ENCODE data around the gene PIGA.
A peak's percentile ranks its signal among the peaks of the same experiment; 100 is the strongest.

The PIGA gene

DNA sequence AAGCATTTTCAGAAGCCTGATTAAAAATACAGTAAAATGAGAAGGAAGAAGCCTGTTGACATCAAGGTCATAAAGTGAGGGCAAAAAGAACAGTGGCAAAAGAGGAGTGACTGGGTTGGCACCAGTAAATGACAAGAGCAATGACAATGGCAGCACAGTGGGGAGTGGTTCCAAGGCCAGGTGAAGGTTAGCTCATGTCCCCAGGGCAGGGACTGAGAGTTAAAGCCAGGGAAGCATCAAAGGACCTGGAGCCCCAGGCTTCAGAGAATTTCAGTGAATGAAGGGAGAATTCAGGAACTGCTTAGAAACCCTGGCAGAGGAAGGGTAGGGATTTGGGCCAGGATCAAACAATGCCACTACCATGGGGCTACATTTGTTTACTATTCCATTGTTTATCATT is 8.8 kb upstream of the PIGA start:
- in situ Hi-C loops (cut with HindIII; ENCODE audit: low pct_unique_long_range_greater_than_20kb, low sequenced_read_pairs): no loop called here
- no peak for TF ChIP-seq JUND (IDR thresholded peaks at IDR 0.05; ENCODE audit: low read depth)
- no peak for DNase-seq (ENCODE audit: low read depth in 1 of 2, low spot score in 1 of 2)

GRCh38 chrX:15343075-15343476 is 7.8 kb upstream of the PIGA start:
- in situ Hi-C loops (cut with HindIII; ENCODE audit: low pct_unique_long_range_greater_than_20kb, low sequenced_read_pairs): no loop called here
- DNase-seq (ENCODE audit: low read depth in 1 of 2, low spot score in 1 of 2): peak in 1 of 2 experiments; percentile 35

DNA sequence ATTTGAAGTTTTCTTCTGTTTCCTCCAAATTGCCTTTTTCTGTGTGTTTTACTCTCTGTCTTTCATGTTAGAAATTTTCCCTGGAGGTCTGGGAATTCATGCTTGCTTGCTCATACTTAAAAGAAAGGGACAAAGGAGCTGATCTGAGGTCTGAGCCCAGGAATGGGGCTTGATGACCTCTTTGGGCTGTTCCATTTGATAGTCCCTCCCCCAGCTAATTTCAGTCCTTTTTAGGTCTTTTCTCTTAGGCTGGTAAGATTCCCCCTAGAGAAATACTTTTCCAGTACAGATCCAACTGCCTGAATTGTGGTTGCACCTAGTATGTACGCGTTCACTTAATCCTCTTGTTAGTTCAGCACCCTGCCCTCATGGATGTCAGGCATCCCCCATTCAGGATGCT is 5.5 kb upstream of the PIGA start:
- in situ Hi-C loops (cut with HindIII; ENCODE audit: low pct_unique_long_range_greater_than_20kb, low sequenced_read_pairs): no loop called here
- TF ChIP-seq JUND (IDR thresholded peaks at IDR 0.05; ENCODE audit: low read depth): no peak
- DNase-seq (ENCODE audit: low read depth in 1 of 2, low spot score in 1 of 2): no peak

More at GRCh38 chrX:15343075-15343476, 7.8 kb upstream of the PIGA start:
- TF ChIP-seq JUND (IDR thresholded peaks at IDR 0.05; ENCODE audit: low read depth): no peak

GRCh38 chrX:15336023-15336413 is 695 bp upstream of the PIGA start:
- DNase-seq (ENCODE audit: low read depth in 1 of 2, low spot score in 1 of 2): peak in 1 of 2 experiments; percentile 62
- no peak for TF ChIP-seq JUND (IDR thresholded peaks at IDR 0.05; ENCODE audit: low read depth)
- in situ Hi-C loops (cut with HindIII; ENCODE audit: low pct_unique_long_range_greater_than_20kb, low sequenced_read_pairs): no loop called here

- in situ Hi-C loops (cut with HindIII; ENCODE audit: low pct_unique_long_range_greater_than_20kb, low sequenced_read_pairs): no loop called here
- DNase-seq (ENCODE audit: low read depth in 1 of 2, low spot score in 1 of 2): peak in 1 of 2 experiments; percentile 19
- no peak for TF ChIP-seq JUND (IDR thresholded peaks at IDR 0.05; ENCODE audit: low read depth)
Measured at GRCh38 chrX:15334561-15334960, 762 bp downstream of the PIGA start.

- in situ Hi-C loops (cut with HindIII; ENCODE audit: low pct_unique_long_range_greater_than_20kb, low sequenced_read_pairs): no loop called here
- no peak for DNase-seq (ENCODE audit: low read depth in 1 of 2, low spot score in 1 of 2)
- TF ChIP-seq JUND (IDR thresholded peaks at IDR 0.05; ENCODE audit: low read depth): no peak
Measured at GRCh38 chrX:15328821-15329220, 6.5 kb downstream of the PIGA start.

GRCh38 chrX:15328131-15328530 is 7.2 kb downstream of the PIGA start:
- no peak for DNase-seq (ENCODE audit: low read depth in 1 of 2, low spot score in 1 of 2)
- in situ Hi-C loops (cut with HindIII; ENCODE audit: low pct_unique_long_range_greater_than_20kb, low sequenced_read_pairs): no loop called here
- TF ChIP-seq JUND (IDR thresholded peaks at IDR 0.05; ENCODE audit: low read depth): no peak

DNA sequence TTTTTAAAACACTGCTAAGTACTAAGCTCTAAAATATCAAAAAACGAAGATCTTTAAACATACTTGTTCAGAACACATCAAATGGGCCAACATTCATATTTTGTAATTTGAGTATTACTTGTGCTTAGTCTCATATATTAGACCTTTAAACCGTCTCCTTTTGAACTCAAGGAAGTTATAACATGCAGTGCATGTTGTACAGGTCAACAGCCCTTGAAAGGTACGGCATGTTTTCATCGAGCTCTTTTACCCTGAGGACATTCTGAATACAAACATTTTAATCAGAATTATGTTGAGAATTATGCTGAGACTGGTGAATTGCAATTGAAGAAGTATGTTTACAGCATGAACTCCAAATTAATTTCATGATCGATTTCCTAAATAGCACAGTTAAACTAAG is 12.9 kb downstream of the PIGA start:
- no peak for DNase-seq (ENCODE audit: low read depth in 1 of 2, low spot score in 1 of 2)
- TF ChIP-seq JUND (IDR thresholded peaks at IDR 0.05; ENCODE audit: low read depth): no peak
- in situ Hi-C loops (cut with HindIII; ENCODE audit: low pct_unique_long_range_greater_than_20kb, low sequenced_read_pairs): no loop called here

DNA sequence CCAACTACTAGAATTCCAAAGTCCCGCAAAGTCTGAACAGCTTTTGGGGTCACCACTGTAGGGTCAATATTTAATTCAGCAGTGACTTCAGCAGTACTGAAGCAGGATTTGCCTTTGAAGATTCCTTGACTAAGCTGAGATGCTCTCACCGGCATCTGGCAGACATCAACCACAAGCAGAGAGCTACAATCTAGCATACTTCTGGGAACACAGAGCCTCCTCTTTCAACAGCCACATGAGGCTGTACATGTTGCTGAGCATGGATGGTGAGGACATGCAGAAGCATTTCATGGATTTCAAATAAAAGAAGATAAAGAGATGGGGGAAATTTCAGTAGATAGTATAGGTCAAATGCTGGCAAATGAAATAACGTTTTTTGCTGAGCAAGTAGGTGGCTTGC is 13.3 kb downstream of the PIGA start:
- no peak for DNase-seq (ENCODE audit: low read depth in 1 of 2, low spot score in 1 of 2)
- no peak for TF ChIP-seq JUND (IDR thresholded peaks at IDR 0.05; ENCODE audit: low read depth)
- in situ Hi-C loops (cut with HindIII; ENCODE audit: low pct_unique_long_range_greater_than_20kb, low sequenced_read_pairs): no loop called here

DNA sequence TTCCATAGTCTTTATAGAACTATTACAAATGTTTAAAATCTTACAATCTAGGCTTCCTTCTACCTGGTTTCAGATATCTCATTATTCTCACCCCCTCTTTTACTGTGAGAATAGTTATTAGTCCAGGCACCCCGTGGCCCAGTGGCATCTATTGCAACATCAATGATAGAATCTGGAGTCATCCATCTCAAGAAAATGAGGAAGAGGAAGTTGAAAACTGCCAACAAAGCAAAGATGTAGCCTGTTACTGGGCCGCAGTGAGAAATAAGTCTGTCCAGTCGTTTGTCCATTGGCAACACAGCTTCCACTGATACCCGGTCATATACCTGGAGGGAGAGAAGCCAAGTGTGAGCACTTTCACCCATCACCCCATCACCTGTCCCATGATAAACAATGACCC is 13.9 kb downstream of the PIGA start:
- TF ChIP-seq JUND (IDR thresholded peaks at IDR 0.05; ENCODE audit: low read depth): no peak
- in situ Hi-C loops (cut with HindIII; ENCODE audit: low pct_unique_long_range_greater_than_20kb, low sequenced_read_pairs): no loop called here
- DNase-seq (ENCODE audit: low read depth in 1 of 2, low spot score in 1 of 2): no peak

- DNase-seq (ENCODE audit: low read depth in 1 of 2, low spot score in 1 of 2): no peak
- TF ChIP-seq JUND (IDR thresholded peaks at IDR 0.05; ENCODE audit: low read depth): no peak
- in situ Hi-C loops (cut with HindIII; ENCODE audit: low pct_unique_long_range_greater_than_20kb, low sequenced_read_pairs): no loop called here
Measured at GRCh38 chrX:15320297-15320696, 15.0 kb downstream of the PIGA start.

DNA sequence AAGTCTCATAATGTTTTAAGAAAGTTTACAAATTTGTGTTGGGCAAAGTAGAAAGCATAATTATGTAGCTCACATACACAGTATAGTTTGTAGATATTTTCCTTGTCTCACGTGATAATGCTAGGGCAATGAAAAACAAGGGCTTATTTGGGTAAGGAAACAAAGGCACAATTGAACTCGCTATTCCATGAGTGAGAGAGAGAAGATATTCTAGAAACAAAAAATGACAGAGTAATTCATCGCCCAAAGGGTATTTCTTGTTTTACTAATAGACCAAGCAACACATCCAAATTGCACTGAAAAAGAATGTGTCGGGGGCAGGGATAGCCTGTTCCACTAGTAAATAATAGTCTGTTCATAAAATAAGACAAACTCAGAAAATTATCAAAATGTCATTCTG is 16.2 kb downstream of the PIGA start:
- in situ Hi-C loops (cut with HindIII; ENCODE audit: low pct_unique_long_range_greater_than_20kb, low sequenced_read_pairs): no loop called here
- TF ChIP-seq JUND (IDR thresholded peaks at IDR 0.05; ENCODE audit: low read depth): no peak

GRCh38 chrX:15315509-15315908 is 19.8 kb downstream of the PIGA start, which contains the start of gene ASB11:
Gene ASB11 (minus strand): TSS chrX:15315640. CDS start chrX:15315605, 35 bp downstream.
- in situ Hi-C loops (cut with HindIII; ENCODE audit: low pct_unique_long_range_greater_than_20kb, low sequenced_read_pairs): no loop called here
- DNase-seq (ENCODE audit: low read depth in 1 of 2, low spot score in 1 of 2): no peak
- TF ChIP-seq JUND (IDR thresholded peaks at IDR 0.05; ENCODE audit: low read depth): no peak

More for the DNA sequence above, 16.2 kb downstream of the PIGA start:
- no peak for DNase-seq (ENCODE audit: low read depth in 1 of 2, low spot score in 1 of 2)

DNA sequence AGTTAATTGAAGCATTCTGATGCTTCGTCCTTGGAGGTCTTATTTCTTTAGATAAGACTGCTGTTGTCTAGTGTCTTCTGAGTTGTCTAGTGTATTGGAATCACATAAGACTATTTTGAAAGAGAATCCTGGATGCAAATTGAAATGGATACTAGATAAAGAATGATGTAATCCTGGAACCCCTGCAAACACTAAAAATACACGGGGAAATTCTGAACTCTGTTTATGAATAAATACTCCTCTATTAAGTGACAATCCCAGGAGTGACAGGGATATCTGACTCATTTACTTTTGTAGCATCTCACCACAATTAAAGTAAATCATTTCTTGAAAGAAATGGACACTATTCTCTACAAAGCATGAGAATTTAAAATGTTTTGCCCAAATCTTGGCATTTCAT is 20.9 kb downstream of the PIGA start:
- in situ Hi-C loops (cut with HindIII; ENCODE audit: low pct_unique_long_range_greater_than_20kb, low sequenced_read_pairs): no loop called here
- TF ChIP-seq JUND (IDR thresholded peaks at IDR 0.05; ENCODE audit: low read depth): no peak
- no peak for DNase-seq (ENCODE audit: low read depth in 1 of 2, low spot score in 1 of 2)
